ENCODE measurements around the gene PINK1.

- no peak for TF ChIP-seq EZH2 (IDR thresholded peaks at IDR 0.05)
- no peak for TF ChIP-seq POLR2AphosphoS5 (IDR thresholded peaks at IDR 0.05; ENCODE audit: borderline replicate concordance, low read depth, low read length)
These were observed 39.0 kb downstream of the PINK1 start for GRCh38 chr1:20672265-20672632.
